Measurements from ENCODE around the gene RUBCNL.

DNA sequence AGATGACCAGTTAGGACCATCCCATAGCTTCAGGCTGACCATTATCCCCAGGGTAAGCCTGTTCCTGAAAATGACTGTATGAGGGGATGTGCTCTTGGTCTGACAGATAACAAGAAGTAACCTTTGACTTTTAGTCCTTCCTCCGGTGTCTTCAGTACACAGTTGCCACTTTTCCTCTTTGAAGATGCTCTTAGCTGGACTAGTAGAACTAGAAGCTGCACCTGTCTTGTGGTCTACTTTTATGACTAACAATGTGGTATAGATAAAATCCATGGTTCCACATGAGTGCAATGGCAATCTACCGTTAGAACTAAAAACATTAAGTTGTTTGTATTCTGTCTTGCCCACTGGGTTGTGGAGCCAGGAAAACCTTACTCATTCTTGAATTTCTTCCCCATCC lies 5.9 kb upstream of the RUBCNL start:
- TF ChIP-seq, protein P1, sequence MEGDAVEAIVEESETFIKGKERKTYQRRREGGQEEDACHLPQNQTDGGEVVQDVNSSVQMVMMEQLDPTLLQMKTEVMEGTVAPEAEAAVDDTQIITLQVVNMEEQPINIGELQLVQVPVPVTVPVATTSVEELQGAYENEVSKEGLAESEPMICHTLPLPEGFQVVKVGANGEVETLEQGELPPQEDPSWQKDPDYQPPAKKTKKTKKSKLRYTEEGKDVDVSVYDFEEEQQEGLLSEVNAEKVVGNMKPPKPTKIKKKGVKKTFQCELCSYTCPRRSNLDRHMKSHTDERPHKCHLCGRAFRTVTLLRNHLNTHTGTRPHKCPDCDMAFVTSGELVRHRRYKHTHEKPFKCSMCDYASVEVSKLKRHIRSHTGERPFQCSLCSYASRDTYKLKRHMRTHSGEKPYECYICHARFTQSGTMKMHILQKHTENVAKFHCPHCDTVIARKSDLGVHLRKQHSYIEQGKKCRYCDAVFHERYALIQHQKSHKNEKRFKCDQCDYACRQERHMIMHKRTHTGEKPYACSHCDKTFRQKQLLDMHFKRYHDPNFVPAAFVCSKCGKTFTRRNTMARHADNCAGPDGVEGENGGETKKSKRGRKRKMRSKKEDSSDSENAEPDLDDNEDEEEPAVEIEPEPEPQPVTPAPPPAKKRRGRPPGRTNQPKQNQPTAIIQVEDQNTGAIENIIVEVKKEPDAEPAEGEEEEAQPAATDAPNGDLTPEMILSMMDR (conservative IDR thresholded peaks at IDR 0.05; ENCODE audit: low read length) = no peak
- no peak for TF ChIP-seq EZH2phosphoT487 (IDR thresholded peaks at IDR 0.05; ENCODE audit: borderline replicate concordance)

Measured in Loucy (cell line).